Common myeloid progenitor, CD34-positive (primary cell): ENCODE results near the gene OSBPL2.

ENCODE experiments used
- CTCF ChIA-PET: fragments of 350-600 bp; sonication (Branson Sonifier 250); formaldehyde crosslinking; loops from one replicate; lab custom pipeline; 2021; ENCODE audit warnings: antibody characterized with exemption; lab: Charles Lee
- POLR2A ChIA-PET: fragments of 350-600 bp; sonication (Branson Sonifier 250); formaldehyde crosslinking; loops from one replicate; lab custom pipeline; 2021; ENCODE audit warnings: antibody characterized with exemption; lab: Charles Lee
- DNase-seq, 3 donors: peaks; one replicate each; pipeline versions ENCODE4 v3.0.0 to v3.0.0-alpha.2; 2013
- H3K27ac ChIP-seq, 2 experiments: 1 replicate in 1 of 2; 2 replicates in 1 of 2; pipeline ENCODE4 v1.7.0; 2013; ENCODE audit warnings: inconsistent platforms in 2 of 2, low read length in 2 of 2, mild to moderate bottlenecking in 2 of 2, low read depth in 1 of 2, moderate library complexity in 1 of 2; ENCODE audit not compliant: severe bottlenecking in 2 of 2, insufficient read depth in 1 of 2, poor library complexity in 1 of 2
- H3K27me3 ChIP-seq, 5 experiments: replicated peaks in 2 of 5; 1 replicate in 3 of 5; 2 replicates in 2 of 5; pipeline versions ENCODE4 v1.6.1 to v1.7.0; 2013; ENCODE audit warnings: low read length in 4 of 5, mild to moderate bottlenecking in 2 of 5, moderate library complexity in 2 of 5, inconsistent platforms in 1 of 5; ENCODE audit not compliant: insufficient read depth in 5 of 5, control insufficient read depth in 4 of 5
- H3K36me3 ChIP-seq, 4 experiments: 1 replicate in 2 of 4; 2 replicates in 2 of 4; pipeline versions ENCODE4 v1.6.1 to v1.7.0; 2013; ENCODE audit warnings: low read length in 3 of 4, control low read depth in 1 of 4, mild to moderate bottlenecking in 1 of 4; ENCODE audit not compliant: control insufficient read depth in 4 of 4, insufficient read depth in 4 of 4
- H3K4me1 ChIP-seq, 4 experiments: 1 replicate in 3 of 4; 2 replicates in 1 of 4; pipeline versions ENCODE4 v1.6.1 to v1.7.1; 2013; ENCODE audit warnings: low read length in 3 of 4, mild to moderate bottlenecking in 3 of 4, control low read depth in 1 of 4, inconsistent platforms in 1 of 4, moderate library complexity in 1 of 4; ENCODE audit not compliant: control insufficient read depth in 4 of 4, insufficient read depth in 4 of 4; ENCODE audit errors: control extremely low read depth in 1 of 4
- H3K4me3 ChIP-seq, 7 experiments: 1 replicate in 4 of 7; 2 replicates in 3 of 7; pipeline versions ENCODE4 v1.5.1 to v1.7.0; 2013; ENCODE audit warnings: mild to moderate bottlenecking in 7 of 7, low read length in 6 of 7, moderate library complexity in 6 of 7, inconsistent platforms in 2 of 7, low read depth in 2 of 7, control low read depth in 1 of 7; ENCODE audit not compliant: insufficient read depth in 4 of 7, control insufficient read depth in 1 of 7; ENCODE audit errors: extremely low read depth in 1 of 7
- H3K9me3 ChIP-seq, 5 experiments: 1 replicate in 4 of 5; 2 replicates in 1 of 5; pipeline versions ENCODE4 v1.6.1 to v1.7.1; 2013; ENCODE audit warnings: low read length in 4 of 5, mild to moderate bottlenecking in 2 of 5, inconsistent platforms in 1 of 5, low read depth in 1 of 5, moderate library complexity in 1 of 5; ENCODE audit not compliant: control insufficient read depth in 4 of 5, insufficient read depth in 2 of 5; ENCODE audit errors: control extremely low read depth in 1 of 5
- WGBS: methylation state at CpG from one replicate; pipeline ENCODE4 v1.1.5; 2013; ENCODE audit not compliant: insufficient coverage; 5-methylcytosine and 5-hydroxymethylcytosine counted together

Gene OSBPL2

GRCh38 chr20:62233684-62234083 lies 4.6 kb upstream of the OSBPL2 start:
- peak in 1 of 3 donors; percentile 41 for DNase-seq
- POLR2A ChIA-PET = no interaction called here
- Histone ChIP-seq H3K4me3 (no peak overlapping the region), H3K4me1 (peaks cover 0 to 6% (median 4%) of the 10 kb centered on the region in 4 experiments), H3K36me3 (no peaks in the 10 kb centered on the region), H3K9me3 (peaks cover 0 to 5% (median 0%) of the 10 kb centered on the region in 5 experiments), H3K27me3 (peaks cover 0 to 5% (median 2%) of the 10 kb centered on the region in 5 experiments), H3K27ac (no peak overlapping the region)
- whole genome bisulfite sequencing = 96% methylated on average over 4 of the region's 4 CpGs
- CTCF ChIA-PET = no interaction called here

- Histone ChIP-seq H3K27ac (no peak overlapping the region), H3K27me3 (peaks cover 0 to 3% (median 0%) of the 10 kb centered on the region in 5 experiments), H3K4me3 (no peak overlapping the region), H3K4me1 (peaks cover 0 to 11% (median 9%) of the 10 kb centered on the region in 4 experiments), H3K36me3 (no peaks in the 10 kb centered on the region), H3K9me3 (peaks cover 0 to 5% (median 0%) of the 10 kb centered on the region in 5 experiments)
- ChIA-PET CTCF (no interaction called here), POLR2A (no interaction called here)
- 90% methylated on average over 5 of the region's 5 CpGs for WGBS
- DNase-seq = no peak
These were observed 4.0 kb upstream of the OSBPL2 start for GRCh38 chr20:62234339-62234738.

- DNase-seq = no peak
- H3K4me1 ChIP-seq = peaks cover 0 to 18% (median 15%) of the 10 kb centered on the region in 4 experiments
- ChIA-PET CTCF (no interaction called here), POLR2A (no interaction called here)
- H3K9me3 ChIP-seq = peaks cover 0 to 5% (median 0%) of the 10 kb centered on the region in 5 experiments
- H3K27me3 ChIP-seq = peaks cover 0 to 3% (median 0%) of the 10 kb centered on the region in 5 experiments
- no peaks in the 10 kb centered on the region for H3K36me3 ChIP-seq
- no peak overlapping the region for H3K4me3 ChIP-seq
- no peak overlapping the region for H3K27ac ChIP-seq
- WGBS = 86% methylated on average over 13 of the region's 16 CpGs
These were observed 3.1 kb upstream of the OSBPL2 start for GRCh38 chr20:62235001-62235776.

GRCh38 chr20:62235777-62236157 lies 2.6 kb upstream of the OSBPL2 start:
- ChIA-PET POLR2A (no interaction called here), CTCF (no interaction called here)
- Histone ChIP-seq H3K4me1 (peaks cover 0 to 20% (median 16%) of the 10 kb centered on the region in 4 experiments), H3K9me3 (peaks cover 0 to 5% (median 0%) of the 10 kb centered on the region in 5 experiments), H3K27ac (no peak overlapping the region), H3K36me3 (peaks cover 0 to 1% (median 0%) of the 10 kb centered on the region in 4 experiments), H3K4me3 (no peak overlapping the region), H3K27me3 (peaks cover 0 to 3% (median 0%) of the 10 kb centered on the region in 5 experiments)
- DNase-seq = no peak
- WGBS = 96% methylated on average over 9 of the region's 9 CpGs

- DNase-seq = no peak
- Histone ChIP-seq H3K36me3 (peaks cover 0 to 3% (median under 1%) of the 10 kb centered on the region in 4 experiments), H3K27ac (no peak overlapping the region), H3K4me3 (no peak overlapping the region), H3K9me3 (peaks cover 0 to 5% (median 0%) of the 10 kb centered on the region in 5 experiments), H3K27me3 (peaks cover 0 to 3% (median 0%) of the 10 kb centered on the region in 5 experiments), H3K4me1 (peaks cover 0 to 20% (median 16%) of the 10 kb centered on the region in 4 experiments)
- CTCF ChIA-PET = no interaction called here
- POLR2A ChIA-PET = no interaction called here
- WGBS = 71% methylated on average over 6 of the region's 6 CpGs
These were observed 2.1 kb upstream of the OSBPL2 start for GRCh38 chr20:62236200-62236599.

- ChIA-PET CTCF (interaction anchor here (1.1 kb wide), 1 partner anchor 12 kb away, joined by 3 read pairs; no protein-coding TSS in a partner anchor), POLR2A (no interaction called here)
- peaks cover 0 to 5% (median 3%) of the 10 kb centered on the region in 4 experiments for H3K36me3 ChIP-seq
- H3K27ac ChIP-seq = no peak overlapping the region
- DNase-seq = no peak
- peaks cover 0 to 3% (median 0%) of the 10 kb centered on the region in 5 experiments for H3K27me3 ChIP-seq
- H3K4me1 ChIP-seq = peaks cover 0 to 20% (median 16%) of the 10 kb centered on the region in 4 experiments
- no peak overlapping the region for H3K4me3 ChIP-seq
- WGBS = 82% methylated on average over 18 of the region's 28 CpGs
- peaks cover 0 to 5% (median 0%) of the 10 kb centered on the region in 5 experiments for H3K9me3 ChIP-seq
These were observed 1.4 kb upstream of the OSBPL2 start for GRCh38 chr20:62236766-62237513.
